Stimulated activated CD8-positive, alpha-beta memory T cell treated with anti-CD3 and anti-CD28 coated beads, Interleukin-7, amount 100 ng/mL, for 4 hours (primary cell): Measurements from ENCODE around the gene CCBE1.
"Not testable (repeated sequence)": the region's sequence is repeated elsewhere in the genome, so short reads cannot be mapped to it uniquely, and the experiment has no call there.

Experiments
- DNase-seq, 2 donors: peaks; one replicate each; pipeline ENCODE4 v3.0.0-alpha.2; 2020; ENCODE audit warnings: low read depth in 2 of 2

CCBE1 gene

DNA sequence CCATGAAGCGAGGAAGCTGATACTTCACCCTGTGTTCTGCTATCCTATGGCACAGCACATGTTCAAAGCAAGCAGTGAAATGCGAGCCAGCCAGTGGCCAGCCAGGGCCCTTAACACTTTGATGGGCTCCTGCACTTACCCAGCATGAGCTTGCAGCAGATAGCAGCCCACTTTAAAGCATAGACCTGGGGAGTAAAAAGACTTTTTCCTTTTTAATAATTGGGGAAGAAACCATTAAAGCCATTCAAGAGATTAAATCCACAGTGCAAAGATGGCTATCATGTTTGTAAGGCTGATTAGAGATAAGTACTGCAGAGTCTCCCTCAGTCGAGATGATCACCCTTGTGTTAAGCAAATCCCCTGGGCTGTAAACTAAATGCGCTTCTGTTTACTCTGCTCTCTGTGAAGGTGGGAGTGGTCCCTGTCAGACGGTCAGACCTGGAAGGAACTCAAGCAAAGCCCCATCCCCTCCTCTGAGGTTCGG, 15.7 kb downstream of the CCBE1 start:
- DNase-seq = no peak

DNA sequence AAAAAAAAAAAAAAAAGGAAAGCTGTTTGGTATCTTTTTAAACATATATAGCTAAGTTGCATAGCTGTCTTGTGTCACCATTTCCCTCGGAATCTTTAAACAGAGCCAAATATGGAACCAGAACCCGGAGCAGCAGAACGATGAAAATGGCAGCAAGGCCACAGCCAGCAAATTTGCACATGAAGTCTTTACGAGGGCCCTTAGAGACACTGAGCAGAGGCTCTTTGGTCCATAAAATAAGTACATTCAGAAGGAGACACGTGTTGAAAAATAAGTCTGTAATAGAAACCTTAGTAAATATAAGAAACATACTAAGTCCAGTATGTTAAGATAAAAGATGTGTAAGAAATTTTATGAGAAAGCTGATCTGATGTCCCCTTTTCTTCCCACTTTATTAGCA, 16.2 kb downstream of the CCBE1 start:
- no peak for DNase-seq

DNA sequence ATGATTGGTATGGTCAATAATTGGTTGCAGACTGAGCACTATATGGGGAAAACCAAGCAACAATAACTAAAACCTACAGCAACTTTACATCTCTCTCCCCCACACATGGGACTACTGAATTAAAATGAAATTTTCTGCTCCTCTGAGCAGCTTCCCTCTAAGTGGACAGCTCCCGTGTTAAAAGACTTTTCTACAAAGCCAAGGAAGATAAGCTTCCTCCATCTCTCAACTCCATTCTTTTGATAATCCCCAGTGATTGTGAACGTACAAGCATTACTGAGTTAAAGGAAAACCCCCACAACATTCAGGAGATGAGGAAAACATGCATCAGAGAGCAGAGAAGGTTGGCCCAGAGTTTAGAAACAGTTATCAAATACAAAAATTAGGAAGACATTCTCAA, 21.9 kb downstream of the CCBE1 start:
- DNase-seq = no peak

DNA sequence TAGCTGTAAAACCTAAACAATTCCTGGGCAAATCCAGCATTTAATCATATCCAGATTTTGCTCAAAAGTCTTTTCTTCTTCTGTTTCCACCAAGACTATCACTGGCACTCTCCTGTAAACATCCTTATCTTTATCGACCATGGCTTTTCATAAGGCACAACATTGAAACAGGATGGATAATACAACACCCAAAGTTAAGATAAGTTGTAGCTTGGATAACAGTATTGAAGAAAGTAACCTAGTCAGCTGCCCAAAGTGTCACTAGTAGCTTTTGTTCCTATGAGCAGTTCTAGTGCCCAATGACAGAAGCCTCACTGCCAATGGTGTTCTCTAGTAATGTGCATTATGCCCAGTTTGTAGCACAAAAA, 22.3 kb downstream of the CCBE1 start:
- no peak for DNase-seq

DNA sequence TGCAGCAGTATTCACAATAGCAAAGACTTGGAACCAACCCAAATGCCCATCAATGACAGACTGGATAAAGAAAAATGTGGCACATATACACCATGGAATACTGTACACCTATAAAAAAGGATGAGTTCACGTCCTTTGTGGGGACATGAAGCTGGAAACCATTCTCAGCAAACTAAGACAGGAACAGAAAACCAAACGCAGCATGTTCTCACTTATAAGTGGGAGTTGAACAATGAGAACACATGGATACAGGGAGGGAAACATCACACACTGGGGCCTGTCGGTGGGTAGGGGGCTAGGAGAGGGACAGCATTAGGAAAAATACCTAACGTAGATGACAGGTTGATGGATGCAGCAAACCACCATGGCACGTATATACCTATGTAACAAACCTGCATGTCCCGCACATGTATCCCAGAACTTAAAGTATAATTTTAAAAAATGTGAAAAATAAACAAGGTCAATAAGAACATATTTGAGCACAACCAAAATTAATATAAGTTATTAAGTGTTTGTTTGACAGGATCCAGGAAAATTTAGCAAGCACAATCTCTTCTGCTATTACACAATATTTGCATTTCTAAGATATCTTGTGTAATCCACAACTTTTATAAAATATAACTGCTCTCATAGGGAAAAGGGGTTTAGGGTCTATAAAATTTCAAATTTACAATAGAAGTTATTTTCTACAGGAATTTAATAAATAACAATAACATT, 22.9 kb downstream of the CCBE1 start:
- DNase-seq = no peak

DNA sequence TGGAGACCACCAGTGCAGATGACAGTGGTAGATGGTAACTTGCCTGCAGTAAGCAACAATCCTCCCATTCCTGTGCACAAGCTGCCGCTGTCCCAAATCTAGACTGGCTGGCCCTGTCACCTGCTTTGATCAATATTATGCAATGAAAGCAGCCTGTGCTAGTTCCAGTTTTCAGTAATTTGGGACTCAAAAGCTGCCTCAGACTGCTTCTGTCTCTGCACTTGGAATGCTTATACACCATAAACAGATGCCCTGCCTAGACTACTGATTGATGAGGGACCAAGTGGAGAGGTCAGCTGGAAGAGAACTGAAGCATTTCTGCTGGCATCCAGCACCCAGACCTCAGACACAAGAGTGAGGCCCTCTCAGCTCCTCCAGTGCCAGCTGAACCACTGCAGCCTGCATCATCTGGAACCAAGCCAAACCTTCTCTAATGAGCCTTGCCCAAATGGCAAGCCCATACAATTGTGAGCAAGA, 24.9 kb downstream of the CCBE1 start:
- no peak for DNase-seq

DNA sequence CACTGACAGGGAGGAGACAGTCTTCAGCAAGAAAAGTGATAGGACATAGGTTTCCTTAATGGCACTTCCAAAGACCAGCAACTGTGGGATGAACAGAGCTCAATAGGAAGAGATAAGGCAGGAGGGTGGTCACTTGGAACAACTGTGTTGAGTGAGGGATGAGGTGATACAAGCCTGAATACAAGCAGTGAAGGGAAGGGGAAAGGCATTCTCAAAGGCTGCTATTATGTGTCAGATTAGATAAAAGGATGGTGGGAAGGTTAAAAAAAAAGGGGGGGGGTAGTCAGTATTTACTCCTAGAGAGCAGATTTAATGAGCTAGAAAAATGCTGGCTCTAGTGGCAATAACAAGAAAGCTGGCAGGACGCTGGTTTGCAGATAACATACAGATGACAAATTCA, 25.7 kb downstream of the CCBE1 start:
- DNase-seq = no peak

DNA sequence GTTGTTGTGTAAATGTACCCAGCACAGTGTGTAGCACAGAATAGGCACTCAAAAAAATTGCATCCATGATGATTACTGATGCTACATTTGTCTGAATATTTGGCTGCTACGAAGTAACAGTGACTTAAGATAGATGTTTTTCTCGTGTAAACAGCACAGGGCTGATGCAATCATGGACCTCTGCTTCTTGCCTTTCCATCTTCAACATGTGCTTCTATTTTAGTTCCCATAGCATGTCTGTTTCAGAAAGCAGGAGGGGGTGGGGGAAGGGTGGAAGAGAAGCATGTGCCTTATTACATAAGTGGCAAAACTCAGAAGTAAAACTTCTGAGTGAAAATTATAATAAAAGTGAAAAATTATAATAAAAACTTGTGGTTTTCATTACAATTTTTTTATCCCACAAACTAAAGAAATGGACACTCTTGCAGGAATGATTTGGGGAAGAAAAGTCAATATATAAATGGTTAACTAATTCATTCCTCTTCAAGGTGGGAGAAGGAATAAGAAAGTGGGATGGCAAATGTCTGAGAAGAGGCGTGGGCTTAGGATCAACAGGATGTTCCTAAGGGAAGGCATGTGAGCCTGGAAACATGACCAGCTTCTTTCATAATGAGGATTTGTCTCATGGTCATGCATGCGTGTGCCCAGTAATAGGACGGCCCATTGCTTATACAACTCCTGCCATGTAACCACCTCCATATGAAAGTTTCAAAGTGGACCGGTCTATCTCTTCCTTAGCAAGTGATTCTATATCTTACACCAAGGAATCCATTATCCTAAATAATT, 27.2 kb downstream of the CCBE1 start:
- DNase-seq = no peak

DNA sequence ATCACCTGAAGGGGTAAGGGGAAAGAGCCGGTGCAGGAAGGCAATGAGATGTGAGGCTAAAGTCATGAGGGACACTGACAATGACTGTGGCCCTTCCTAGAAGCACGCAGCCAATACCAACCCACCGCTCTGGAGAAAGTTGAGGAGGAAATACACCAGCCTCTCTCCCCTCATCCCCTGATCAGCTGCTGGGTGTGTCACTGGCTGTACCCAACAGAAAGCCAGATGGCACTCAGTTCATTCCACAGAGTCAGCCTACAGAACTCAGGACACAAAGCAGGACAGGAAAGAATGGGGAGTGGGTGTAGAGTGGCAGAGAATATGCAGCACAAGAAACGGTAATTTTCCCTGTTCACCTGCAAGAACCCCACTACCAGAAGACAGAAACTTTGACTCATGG, 29.7 kb downstream of the CCBE1 start:
- no peak for DNase-seq

DNA sequence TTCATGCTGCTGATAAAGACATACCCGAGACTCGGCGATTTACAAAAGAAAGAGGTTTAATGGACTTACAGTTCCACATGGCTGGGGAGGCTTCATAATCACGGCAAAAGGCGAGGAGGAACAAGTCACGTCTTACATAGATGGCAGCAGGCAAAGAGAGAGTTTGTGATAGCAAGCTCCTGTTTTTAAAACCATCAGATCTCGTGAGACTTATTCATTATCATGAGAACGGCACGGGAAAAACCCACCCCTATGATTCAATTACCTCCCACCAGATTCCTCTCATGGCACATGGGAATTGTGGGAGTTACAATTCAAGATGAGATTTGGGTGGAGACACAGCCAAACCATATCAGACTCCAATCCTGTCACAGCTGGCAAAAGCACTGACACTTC, 31.2 kb downstream of the CCBE1 start:
- not testable (repeated sequence) for DNase-seq

DNA sequence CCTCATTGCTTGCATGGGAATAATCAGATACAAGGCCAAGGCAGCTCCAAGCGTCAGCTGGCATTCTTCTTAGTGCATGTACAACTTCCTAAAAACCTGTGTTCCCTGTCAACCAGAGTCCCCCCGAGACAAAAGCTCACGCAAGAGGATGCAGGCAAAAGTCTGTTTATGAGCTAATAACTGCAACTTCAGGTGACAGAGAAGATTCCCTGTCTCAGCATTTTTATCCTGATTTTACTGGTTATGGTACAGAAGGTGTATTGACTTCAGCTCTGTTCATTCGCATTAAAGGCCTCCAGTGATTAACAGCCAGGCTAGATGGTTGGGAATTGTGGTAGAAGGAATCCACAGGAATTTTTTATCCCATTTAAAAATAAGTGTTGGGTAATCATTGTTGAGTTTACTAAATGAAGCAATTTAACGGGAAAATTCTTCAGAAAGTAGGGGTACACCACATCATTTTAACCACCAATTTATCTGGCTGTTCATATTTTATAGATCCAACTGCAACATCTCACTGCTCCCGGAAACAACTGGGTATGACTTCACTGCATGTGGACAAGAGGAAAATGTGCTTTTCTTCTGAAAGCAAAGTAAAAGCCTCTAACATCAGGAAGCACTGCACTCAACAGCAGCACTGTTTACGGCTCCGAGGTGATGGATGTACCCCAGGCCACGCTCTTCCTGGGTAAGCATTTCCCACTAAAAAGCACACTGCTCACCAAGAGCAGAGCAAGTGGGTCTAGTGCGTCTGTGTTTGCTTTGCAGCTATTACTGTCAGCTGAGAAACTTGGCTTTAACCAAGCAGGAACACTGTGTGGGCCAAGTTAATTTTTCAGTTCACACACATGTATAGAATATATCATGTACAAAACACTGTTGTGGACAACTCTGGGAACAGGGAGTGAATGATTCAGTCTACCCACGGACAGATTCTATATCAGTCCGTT, 31.9 kb downstream of the CCBE1 start:
- DNase-seq = no peak

DNA sequence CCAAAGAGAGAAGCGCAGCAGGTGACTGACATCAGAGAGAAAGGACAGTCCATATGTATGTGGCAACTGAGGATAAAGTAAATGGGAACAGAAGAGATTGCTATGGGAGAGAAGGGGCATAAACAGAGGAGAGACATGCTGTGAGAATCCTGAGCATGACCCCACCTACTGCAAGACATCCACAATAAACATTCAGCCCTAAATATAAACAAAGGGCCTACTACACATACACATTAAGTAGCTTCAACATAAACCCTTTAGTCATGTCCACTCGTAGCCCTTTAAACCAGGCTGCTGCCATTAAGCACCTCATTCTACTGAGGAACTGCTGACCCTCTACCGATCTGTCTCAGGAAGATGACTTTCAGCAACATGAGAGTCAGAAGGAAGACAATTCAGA, 32.9 kb downstream of the CCBE1 start:
- no peak for DNase-seq

DNA sequence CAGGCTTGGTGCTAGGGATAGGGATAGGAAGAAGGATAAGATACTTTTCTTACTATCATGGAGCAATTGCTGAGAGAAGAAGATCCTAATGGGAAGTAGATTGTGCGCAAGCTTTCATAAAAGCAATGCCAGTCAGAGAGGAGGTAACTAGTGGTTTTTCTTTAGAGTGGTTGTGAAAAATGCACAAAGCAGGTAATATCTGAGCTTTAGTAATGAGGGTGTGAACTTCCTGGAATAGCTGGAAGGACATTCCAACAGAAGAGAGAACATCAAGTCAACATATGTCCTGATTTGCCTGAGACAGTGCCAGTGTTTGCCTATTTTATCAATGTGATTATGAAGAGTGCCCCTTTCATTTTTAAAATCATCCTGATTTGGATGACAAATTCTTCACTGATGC, 34.1 kb downstream of the CCBE1 start:
- no peak for DNase-seq

DNA sequence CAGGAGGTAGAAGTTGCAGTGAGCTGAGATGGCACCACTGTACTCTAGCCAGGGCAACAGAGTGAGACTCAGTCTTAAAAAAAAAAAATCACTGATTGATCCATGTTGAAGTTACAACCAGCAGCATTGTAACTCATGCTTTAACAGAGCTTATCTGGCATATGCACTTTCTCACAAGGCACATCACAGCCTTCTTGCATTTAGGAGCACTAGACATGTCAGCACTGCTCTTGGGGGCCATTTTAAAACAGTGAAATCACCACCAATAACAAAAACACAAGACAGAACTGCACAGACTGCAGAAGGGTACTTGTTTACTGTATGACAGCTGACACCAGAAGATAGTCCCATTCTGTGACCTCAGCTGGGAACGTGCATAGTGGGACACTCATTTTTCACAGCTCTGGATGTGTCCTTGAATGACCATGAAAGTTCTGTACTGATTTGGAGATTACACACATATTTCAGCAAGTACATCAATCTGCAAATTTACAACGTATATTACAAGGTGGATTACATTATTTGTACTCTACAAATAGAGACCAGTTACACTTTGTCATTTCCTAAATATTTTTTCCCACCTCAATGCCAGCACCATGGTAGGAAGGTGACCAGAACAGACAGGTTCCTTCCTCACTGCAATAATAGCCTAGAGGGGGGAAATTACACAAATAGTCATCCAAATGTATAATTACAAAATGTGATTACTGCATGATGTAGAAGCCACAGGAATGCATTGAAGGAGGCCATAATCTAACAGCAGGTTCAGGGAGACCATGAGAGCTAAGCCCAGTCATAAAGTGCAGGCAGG, 35.1 kb downstream of the CCBE1 start:
- no peak for DNase-seq

DNA sequence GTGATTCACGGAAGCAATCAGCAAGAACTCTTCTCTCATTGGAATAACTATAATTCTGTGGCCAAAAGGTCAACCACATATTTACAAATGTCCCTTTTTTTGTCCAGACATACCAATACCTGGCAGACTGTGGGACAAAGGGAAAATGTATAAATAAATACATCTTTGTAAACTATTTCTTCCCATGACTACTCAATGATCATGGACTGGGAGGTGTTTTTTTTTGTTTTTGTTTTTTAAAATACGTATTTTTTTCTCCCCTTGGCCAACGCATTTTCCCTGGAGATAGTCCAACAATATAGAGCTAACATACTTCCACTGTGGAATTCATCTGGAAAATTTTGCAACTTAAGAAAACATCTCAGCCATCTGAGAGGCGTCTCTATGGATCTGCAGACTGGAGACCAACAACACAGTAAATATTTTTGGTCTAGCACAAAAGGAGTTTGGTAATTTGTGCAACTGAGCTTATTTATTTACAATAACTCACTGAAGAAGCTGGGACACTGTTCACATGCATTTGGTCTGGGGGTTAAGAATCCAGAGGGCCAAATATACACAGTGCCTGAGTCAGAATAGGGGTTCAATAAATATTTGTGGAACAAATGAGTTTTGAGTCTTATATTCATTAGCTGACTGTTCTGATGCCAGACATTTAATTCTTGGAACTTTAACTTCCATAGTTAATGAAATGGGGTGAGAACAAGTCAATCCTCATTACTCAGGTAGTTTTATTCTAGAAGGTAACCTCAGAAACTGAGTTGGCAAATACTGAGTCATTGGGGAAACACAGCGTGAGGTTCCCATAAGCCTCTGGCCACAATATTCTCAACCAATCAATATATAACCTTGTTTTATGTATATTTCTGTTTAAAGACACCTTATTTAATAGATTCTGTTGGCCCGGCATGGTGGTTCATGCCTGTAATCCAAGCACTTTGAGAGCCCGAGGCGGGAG, 36.2 kb downstream of the CCBE1 start:
- DNase-seq = no peak

DNA sequence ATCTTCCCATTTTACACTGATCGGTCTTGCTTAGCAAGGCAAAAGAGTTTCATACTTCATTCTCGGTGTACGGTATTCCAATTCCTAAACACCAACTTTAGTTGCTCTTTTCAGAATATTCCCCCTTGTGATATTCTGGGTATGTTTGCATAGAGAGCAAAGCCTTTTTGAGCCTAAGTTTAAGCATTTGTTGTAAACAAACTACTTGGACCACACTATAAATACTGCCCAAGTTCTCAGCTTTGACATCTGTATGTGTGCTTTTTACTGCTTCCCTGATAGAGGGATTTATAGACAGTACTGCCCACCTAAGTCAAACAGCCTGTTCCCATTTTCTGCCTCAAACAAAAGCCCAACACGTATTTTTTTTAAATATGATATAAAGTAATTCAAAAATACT, 36.9 kb downstream of the CCBE1 start:
- no peak for DNase-seq

DNA sequence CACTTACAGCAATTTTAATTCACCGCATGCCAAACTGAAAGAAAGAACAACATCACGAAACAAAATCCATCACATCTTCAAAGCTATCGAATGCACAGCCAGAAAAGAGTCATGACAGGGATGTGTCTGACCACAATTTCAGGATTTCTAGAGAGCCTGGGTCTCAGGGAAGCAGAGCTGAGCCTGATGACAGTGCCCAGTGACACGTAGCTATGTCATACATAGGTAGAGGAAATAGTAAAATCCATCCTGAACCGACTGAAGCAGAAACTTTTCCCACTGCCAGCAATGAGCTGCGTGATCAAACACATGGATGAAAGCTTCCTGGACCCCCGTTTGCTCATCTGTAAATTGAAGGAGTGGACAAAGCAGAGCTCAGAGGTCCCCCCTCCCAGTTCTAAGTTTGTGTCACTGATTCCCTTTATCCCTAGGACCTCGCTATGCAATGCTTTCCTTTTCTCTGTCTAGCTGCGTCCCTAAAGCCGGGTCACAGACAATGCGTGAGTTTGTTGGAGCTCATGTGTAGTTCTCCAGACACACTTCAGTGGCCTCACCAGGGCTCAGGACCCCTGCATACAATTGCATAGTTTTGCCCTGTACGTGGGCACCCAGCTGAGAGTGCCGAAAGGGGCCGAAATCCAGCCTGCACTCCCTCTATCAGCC, 37.6 kb downstream of the CCBE1 start:
- DNase-seq = no peak

DNA sequence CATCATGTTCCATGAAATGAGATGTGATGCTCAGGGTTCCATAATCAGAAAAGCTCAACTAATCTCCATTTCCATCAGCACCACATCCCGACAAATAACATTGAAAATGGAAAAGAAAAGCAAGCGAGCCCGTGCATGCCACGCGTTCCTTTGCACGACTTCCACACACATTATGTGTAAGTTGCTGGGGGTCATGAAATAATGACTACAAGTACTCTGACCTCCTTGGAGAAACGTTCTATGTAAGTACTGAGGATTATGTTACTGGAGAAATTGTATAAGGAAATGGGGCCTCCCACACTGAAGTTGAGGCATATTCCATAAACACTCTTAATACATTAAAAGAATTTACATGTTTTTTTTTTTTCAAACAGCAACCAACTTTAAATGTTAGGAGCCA, 38.3 kb downstream of the CCBE1 start:
- no peak for DNase-seq

DNA sequence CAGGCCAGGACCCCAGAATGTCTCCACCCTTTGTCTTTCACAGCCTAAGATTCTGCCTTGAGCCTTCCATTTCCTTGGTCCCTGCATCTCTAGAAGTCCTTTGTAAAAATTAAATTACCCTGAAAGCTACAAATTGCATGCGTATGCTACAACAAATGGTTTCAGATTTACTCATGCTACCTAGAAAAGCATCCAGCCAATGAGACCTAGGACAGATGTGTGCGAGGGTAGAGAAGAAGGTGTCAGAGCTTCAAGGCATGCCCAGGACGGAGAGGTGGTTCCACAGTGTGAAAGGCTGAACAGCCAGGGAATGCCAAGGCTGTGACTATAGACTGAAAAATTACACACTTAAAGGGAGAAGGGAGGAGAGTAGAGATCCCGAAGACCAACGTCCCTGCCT, 40.2 kb downstream of the CCBE1 start:
- DNase-seq = no peak
